GM12878 (cell line): ENCODE results near the gene UNC93A. TPM values are rescaled to one million over a fixed set of nuclear protein-coding genes. Genes with fewer than 3 reads are reported as not detected.

ENCODE experiments used
- BCL3 ChIP-seq: IDR thresholded peaks from 2 replicates; pipeline ENCODE4 v1.6.1; 2011; ENCODE audit warnings: borderline replicate concordance, low read depth, mild to moderate bottlenecking, moderate library complexity, low read length; ENCODE audit not compliant: insufficient read depth, poor library complexity, severe bottlenecking
- E2F4 ChIP-seq: IDR thresholded peaks from 2 replicates; pipeline ENCODE4 v1.6.1; 2012; ENCODE audit warnings: low read depth, low read length, improper control_type of control experiment
- EP300 ChIP-seq, 2 experiments: fragments of 150-350 bp in 1 of 2; IDR thresholded peaks; 2 replicates each; pipeline ENCODE4 v1.6.1; 2011 to 2012; ENCODE audit warnings: low read depth in 2 of 2, low read length in 2 of 2, borderline replicate concordance in 1 of 2, improper control_type of control experiment in 1 of 2, inconsistent platforms in 1 of 2; ENCODE audit not compliant: control insufficient read depth in 1 of 2
- MXI1 ChIP-seq: fragments of 150-350 bp; IDR thresholded peaks from 2 replicates; pipeline ENCODE4 v1.6.1; 2011; ENCODE audit warnings: low read depth, mild to moderate bottlenecking, inconsistent platforms, low read length, improper control_type of control experiment
- RAD51 ChIP-seq: fragments of 450-650 bp; IDR thresholded peaks from 2 replicates; pipeline ENCODE4 v1.6.1; 2016; ENCODE audit warnings: moderate library complexity, mild to moderate bottlenecking, inconsistent platforms
- SIX5 ChIP-seq: IDR thresholded peaks from 2 replicates; pipeline ENCODE4 v1.6.1; 2011; ENCODE audit warnings: mild to moderate bottlenecking, low read depth, low read length, moderate library complexity; ENCODE audit not compliant: severe bottlenecking
- SUZ12 ChIP-seq: fragments of 200-600 bp; sonication (generic); IDR thresholded peaks from one replicate; pipeline ENCODE4 v1.6.1; 2018; ENCODE audit warnings: antibody characterized with exemption, mild to moderate bottlenecking; ENCODE audit not compliant: unreplicated experiment
- TBL1XR1 ChIP-seq: IDR thresholded peaks from 2 replicates; pipeline ENCODE4 v1.6.1; 2012; ENCODE audit warnings: low read depth, low read length, improper control_type of control experiment
- TCF12 ChIP-seq: IDR thresholded peaks from 2 replicates; pipeline ENCODE4 v1.6.1; 2011; ENCODE audit warnings: low read depth, mild to moderate bottlenecking, low read length
- polyA plus RNA-seq, 11 experiments: library from polyadenylated mRNA; depleted of rRNA in 4 of 11; unstranded in 6 of 11; stranded (reverse) in 5 of 11; fragments of >200 nt; fragmentation: Nextera tagmentation in 4 of 11; fragmentation: Illumina TruSeq in 1 of 11; extraction: Ambion mirVana in 4 of 11; extraction: Trizol in 1 of 11; gene quantifications; 1 replicate in 1 of 11; 2 replicates in 10 of 11; pipeline versions ENCODE4 v1.2.1 to v1.2.3, GENCODE V29; 2011 to 2016; ENCODE audit warnings: inconsistent platforms in 2 of 11, missing spikeins in 2 of 11, low read depth in 1 of 11
- total RNA-seq, 4 experiments: library from RNA; depleted of rRNA in 3 of 4; stranded (reverse); fragments of >200 nt in 3 of 4; fragmentation: Illumina TruSeq in 1 of 4; extraction: Trizol in 1 of 4; gene quantifications; 2 replicates each; pipeline versions ENCODE4 v1.2.1 to v1.2.3, GENCODE V29; 2013 to 2021

UNC93A gene
- total and polyA plus RNA-seq, 10 of the 15 experiments (the other 5 are each of a cell fraction or from before 2014, with no cell fraction given) = 0.37 TPM; not detected in 9

GRCh38 chr6:167341038-167341583 lies 50.0 kb downstream of the UNC93A start (continued):
- no peak for TF ChIP-seq BCL3
- TF ChIP-seq E2F4 = no peak
- no peak for TF ChIP-seq EP300 (IDR thresholded peaks at IDR 0.05; ENCODE audit: borderline replicate concordance in 1 of 2, control insufficient read depth in 1 of 2, low read depth in 2 of 2, low read length in 2 of 2)
- no peak for TF ChIP-seq TBL1XR1
- no peak for TF ChIP-seq SUZ12
- no peak for TF ChIP-seq TCF12
- TF ChIP-seq MXI1 = no peak
- TF ChIP-seq SIX5 = no peak
- no peak for TF ChIP-seq RAD51
